ENCODE measurements around the gene LATS2.

The LATS2 gene

DNA sequence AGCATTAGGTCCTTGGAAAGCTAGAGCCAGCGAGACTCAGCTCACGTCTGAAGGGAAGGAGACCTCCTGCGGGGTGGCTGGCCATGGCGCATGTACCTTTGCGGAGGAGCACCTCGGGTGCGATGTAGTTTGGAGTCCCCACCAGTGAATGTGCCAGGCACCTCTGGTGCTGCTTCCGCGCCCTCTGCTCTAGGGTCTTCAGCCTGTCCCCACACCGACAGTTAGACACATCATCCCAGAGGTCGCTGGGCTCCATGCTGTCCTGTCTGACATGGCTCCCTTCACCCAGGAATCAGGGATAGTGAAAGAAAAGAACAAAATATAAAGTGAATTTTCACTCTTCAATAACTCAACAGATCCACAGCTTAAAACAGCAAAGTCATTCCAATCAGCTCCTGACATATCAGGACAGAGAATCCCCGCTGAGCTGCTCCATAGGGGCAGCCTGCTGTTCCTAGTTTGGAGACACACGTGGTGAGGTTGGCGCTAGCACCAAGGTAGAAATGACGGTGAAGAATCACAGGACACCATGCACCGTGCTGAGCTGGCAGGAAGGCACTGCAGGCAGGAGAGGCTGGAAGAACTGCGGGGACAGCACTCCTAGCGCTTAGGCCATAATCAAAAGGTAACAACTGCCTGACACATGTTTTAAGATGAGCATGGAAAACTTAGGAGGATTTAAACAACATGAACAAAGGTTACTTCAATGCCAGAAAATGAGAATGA lies 79.9 kb downstream of the LATS2 start:
- DNase-seq (ENCODE audit: low read depth) = no peak
- TF ChIP-seq, protein P1, sequence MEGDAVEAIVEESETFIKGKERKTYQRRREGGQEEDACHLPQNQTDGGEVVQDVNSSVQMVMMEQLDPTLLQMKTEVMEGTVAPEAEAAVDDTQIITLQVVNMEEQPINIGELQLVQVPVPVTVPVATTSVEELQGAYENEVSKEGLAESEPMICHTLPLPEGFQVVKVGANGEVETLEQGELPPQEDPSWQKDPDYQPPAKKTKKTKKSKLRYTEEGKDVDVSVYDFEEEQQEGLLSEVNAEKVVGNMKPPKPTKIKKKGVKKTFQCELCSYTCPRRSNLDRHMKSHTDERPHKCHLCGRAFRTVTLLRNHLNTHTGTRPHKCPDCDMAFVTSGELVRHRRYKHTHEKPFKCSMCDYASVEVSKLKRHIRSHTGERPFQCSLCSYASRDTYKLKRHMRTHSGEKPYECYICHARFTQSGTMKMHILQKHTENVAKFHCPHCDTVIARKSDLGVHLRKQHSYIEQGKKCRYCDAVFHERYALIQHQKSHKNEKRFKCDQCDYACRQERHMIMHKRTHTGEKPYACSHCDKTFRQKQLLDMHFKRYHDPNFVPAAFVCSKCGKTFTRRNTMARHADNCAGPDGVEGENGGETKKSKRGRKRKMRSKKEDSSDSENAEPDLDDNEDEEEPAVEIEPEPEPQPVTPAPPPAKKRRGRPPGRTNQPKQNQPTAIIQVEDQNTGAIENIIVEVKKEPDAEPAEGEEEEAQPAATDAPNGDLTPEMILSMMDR (IDR thresholded peaks at IDR 0.05; ENCODE audit: insufficient read depth, low read depth, low read length, missing control alignments) = no peak
- H3K4me3 ChIP-seq (ENCODE audit: low read length) = no peak overlapping the region

GRCh38 chr13:20980899-20981298 lies 80.5 kb downstream of the LATS2 start:
- no peak overlapping the region for H3K4me3 ChIP-seq (ENCODE audit: low read length)
- TF ChIP-seq, protein P1 (IDR thresholded peaks at IDR 0.05; ENCODE audit: insufficient read depth, low read depth, low read length, missing control alignments) = no peak
- DNase-seq (ENCODE audit: low read depth) = no peak

- no peak overlapping the region for H3K4me3 ChIP-seq (ENCODE audit: low read length)
- TF ChIP-seq, protein P1 (IDR thresholded peaks at IDR 0.05; ENCODE audit: insufficient read depth, low read depth, low read length, missing control alignments) = no peak
- no peak for DNase-seq (ENCODE audit: low read depth)
Observed at GRCh38 chr13:20980430-20980829, 81.0 kb downstream of the LATS2 start.

DNA sequence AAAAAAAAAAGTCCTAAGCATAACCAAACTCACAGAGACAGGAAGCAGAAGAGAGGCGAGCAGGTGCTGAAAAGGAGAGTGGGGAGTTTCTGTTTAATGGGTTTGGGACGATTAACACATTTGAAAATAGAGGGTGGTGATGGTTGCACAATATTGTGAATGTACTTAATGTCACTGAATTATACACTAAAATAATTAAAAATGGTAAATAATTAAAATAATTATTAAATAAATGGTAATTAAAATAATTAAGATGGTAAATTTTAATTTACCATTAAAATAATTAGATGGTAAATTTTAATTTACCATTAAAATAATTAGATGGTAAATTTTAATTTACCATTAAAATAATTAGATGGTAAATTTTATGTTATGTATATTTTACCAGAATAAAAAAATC lies 84.0 kb downstream of the LATS2 start:
- H3K4me3 ChIP-seq (ENCODE audit: low read length) = no peak overlapping the region
- no peak for DNase-seq (ENCODE audit: low read depth)
- TF ChIP-seq, protein P1 (IDR thresholded peaks at IDR 0.05; ENCODE audit: insufficient read depth, low read depth, low read length, missing control alignments) = no peak

- DNase-seq (ENCODE audit: low read depth) = no peak
- TF ChIP-seq, protein P1 (IDR thresholded peaks at IDR 0.05; ENCODE audit: insufficient read depth, low read depth, low read length, missing control alignments) = no peak
- H3K4me3 ChIP-seq (ENCODE audit: low read length) = no peak overlapping the region
Observed at GRCh38 chr13:20974981-20975585, 86.3 kb downstream of the LATS2 start.

- DNase-seq (ENCODE audit: low read depth) = no peak
- TF ChIP-seq, protein P1 (IDR thresholded peaks at IDR 0.05; ENCODE audit: insufficient read depth, low read depth, low read length, missing control alignments) = no peak
- H3K4me3 ChIP-seq (ENCODE audit: low read length) = no peak overlapping the region
Observed at GRCh38 chr13:20973886-20974425, 87.4 kb downstream of the LATS2 start.

Measured in epithelial cell of esophagus (primary cell).